Body of pancreas (tissue), 4 donors: ENCODE measurements around the gene TSPAN33.

Experiments
- CTCF ChIP-seq, 7 experiments: fragments of 450-650 bp in 4 of 7; fragments of 200-600 bp in 3 of 7; sonication (generic) in 3 of 7; IDR thresholded peaks; one replicate each; pipeline ENCODE4 v1.5.1; 2016 to 2019; ENCODE audit warnings: antibody characterized with exemption in 7 of 7
- POLR2A ChIP-seq, 3 donors: fragments of 450-650 bp; IDR thresholded peaks; one replicate each; pipeline ENCODE4 v1.6.1; 2016; ENCODE audit warnings: antibody characterized with exemption in 3 of 3, mild to moderate bottlenecking in 2 of 3

- TF ChIP-seq POLR2A (IDR thresholded peaks at IDR 0.05) (no peak), CTCF (IDR thresholded peaks at IDR 0.05) (no peak)
Observed at GRCh38 chr7:129188892-129189660, 44.6 kb downstream of the TSPAN33 start.
